ENCODE measurements around the gene EPS15.
"Not testable (repeated sequence)": the region's sequence is repeated elsewhere in the genome, so short reads cannot be mapped to it uniquely, and the experiment has no call there.

The EPS15 gene

GRCh38 chr1:51329443-51330325 is 189.4 kb downstream of the EPS15 start:
- DNase-seq, result no peak

GRCh38 chr1:51328926-51329325 is 190.1 kb downstream of the EPS15 start:
- DNase-seq, result no peak

GRCh38 chr1:51328279-51328678 is 190.8 kb downstream of the EPS15 start:
- no peak for DNase-seq

GRCh38 chr1:51327386-51327785 is 191.7 kb downstream of the EPS15 start:
- DNase-seq, result no peak

- DNase-seq, result no peak
These were observed 192.2 kb downstream of the EPS15 start for GRCh38 chr1:51326839-51327238.

GRCh38 chr1:51325878-51326755 is 192.9 kb downstream of the EPS15 start:
- DNase-seq, result peak; percentile 19

- no peak for DNase-seq
These were observed 193.7 kb downstream of the EPS15 start for GRCh38 chr1:51325391-51325790.

GRCh38 chr1:51325011-51325385 is 194.1 kb downstream of the EPS15 start:
- not testable (repeated sequence) for DNase-seq

- no peak for DNase-seq
These were observed 194.6 kb downstream of the EPS15 start for GRCh38 chr1:51324251-51325010.

- no peak for DNase-seq
These were observed 195.3 kb downstream of the EPS15 start for GRCh38 chr1:51323778-51324177.

- DNase-seq, result no peak
These were observed 196.5 kb downstream of the EPS15 start for GRCh38 chr1:51322417-51323101.

- no peak for DNase-seq
These were observed 197.2 kb downstream of the EPS15 start for GRCh38 chr1:51321924-51322280.

GRCh38 chr1:51320967-51321923 is 197.8 kb downstream of the EPS15 start:
- no peak for DNase-seq

- DNase-seq, result no peak
These were observed 201.3 kb downstream of the EPS15 start for GRCh38 chr1:51317798-51318197.

- no peak for DNase-seq
These were observed 202.3 kb downstream of the EPS15 start for GRCh38 chr1:51316846-51317120.

- no peak for DNase-seq
These were observed 202.8 kb downstream of the EPS15 start for GRCh38 chr1:51316113-51316845.

- no peak for DNase-seq
These were observed 204.1 kb downstream of the EPS15 start for GRCh38 chr1:51314974-51315373.

GRCh38 chr1:51313961-51314777 is 204.9 kb downstream of the EPS15 start:
- DNase-seq, result no peak

- DNase-seq, result no peak
These were observed 205.7 kb downstream of the EPS15 start for GRCh38 chr1:51313268-51313852.

- DNase-seq, result no peak
These were observed 206.3 kb downstream of the EPS15 start for GRCh38 chr1:51312718-51313117.
